Thyroid gland (tissue), 4 donors: ENCODE measurements around the gene RAP1GAP.

Experiments
- POLR2A ChIP-seq, 2 donors: fragments of 450-650 bp; IDR thresholded peaks; one replicate each; pipeline ENCODE4 v1.6.1; 2017; ENCODE audit warnings: antibody characterized with exemption in 2 of 2, mild to moderate bottlenecking in 2 of 2, moderate library complexity in 1 of 2
- TF ChIP-seq, protein P1 (sequence below), 6 experiments: fragments of 200-600 bp in 3 of 6; fragments of 450-650 bp in 3 of 6; sonication (generic) in 3 of 6; IDR thresholded peaks; one replicate each; pipeline ENCODE4 v1.5.1; 2016 to 2019; ENCODE audit warnings: antibody characterized with exemption in 6 of 6, mild to moderate bottlenecking in 2 of 6, inconsistent platforms in 1 of 6, moderate library complexity in 1 of 6

DNA sequence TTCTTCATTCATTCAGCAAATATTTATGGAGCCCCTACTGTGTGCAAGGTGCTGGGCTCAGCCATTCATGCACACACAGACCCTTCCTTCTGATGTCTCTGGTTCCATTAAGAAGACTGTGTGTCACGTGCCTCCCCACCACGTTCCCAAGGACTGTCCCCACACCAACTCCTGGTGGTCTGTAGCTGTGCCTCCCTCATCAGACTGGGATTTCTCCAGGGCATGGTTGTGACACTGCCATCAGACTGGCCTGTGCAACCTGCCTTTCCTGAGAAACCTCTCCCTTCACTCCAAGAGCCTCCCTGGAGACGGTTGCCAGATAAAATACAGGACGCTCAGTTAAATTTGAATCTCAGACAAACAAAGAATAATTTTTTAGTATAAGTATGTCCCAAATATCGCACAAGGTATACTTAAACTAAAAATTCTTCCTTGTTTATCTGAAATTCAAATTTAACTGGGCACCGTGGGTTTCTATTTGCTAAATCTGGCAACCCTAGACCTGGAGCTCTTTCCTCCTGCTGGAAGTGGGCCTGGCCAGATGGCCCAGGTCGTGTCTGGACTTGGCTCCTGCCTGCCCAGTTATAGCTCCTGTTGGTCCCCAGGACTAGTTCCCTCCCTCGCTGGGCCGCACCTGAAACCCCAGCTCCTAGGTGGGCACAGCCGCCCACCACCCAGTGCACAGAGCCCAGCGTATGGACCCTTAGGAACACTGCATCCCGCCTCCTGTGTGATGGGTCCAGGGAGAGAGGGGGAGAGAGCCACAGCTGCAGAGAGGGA, 76.9 kb downstream of the RAP1GAP start:
- TF ChIP-seq, protein P1, sequence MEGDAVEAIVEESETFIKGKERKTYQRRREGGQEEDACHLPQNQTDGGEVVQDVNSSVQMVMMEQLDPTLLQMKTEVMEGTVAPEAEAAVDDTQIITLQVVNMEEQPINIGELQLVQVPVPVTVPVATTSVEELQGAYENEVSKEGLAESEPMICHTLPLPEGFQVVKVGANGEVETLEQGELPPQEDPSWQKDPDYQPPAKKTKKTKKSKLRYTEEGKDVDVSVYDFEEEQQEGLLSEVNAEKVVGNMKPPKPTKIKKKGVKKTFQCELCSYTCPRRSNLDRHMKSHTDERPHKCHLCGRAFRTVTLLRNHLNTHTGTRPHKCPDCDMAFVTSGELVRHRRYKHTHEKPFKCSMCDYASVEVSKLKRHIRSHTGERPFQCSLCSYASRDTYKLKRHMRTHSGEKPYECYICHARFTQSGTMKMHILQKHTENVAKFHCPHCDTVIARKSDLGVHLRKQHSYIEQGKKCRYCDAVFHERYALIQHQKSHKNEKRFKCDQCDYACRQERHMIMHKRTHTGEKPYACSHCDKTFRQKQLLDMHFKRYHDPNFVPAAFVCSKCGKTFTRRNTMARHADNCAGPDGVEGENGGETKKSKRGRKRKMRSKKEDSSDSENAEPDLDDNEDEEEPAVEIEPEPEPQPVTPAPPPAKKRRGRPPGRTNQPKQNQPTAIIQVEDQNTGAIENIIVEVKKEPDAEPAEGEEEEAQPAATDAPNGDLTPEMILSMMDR (IDR thresholded peaks at IDR 0.05), result no peak
- TF ChIP-seq POLR2A (IDR thresholded peaks at IDR 0.05), result no peak
